HFF-Myc (cell line): ENCODE measurements around the gene MED31.

Experiments
- DNase-seq: peaks from one replicate; pipeline ENCODE4 v3.0.0-alpha.2; 2011; ENCODE audit warnings: low read depth; ENCODE audit errors: extremely low read depth
- H3K4me3 ChIP-seq: replicated peaks from 2 replicates; pipeline ENCODE4 v1.5.1; 2011; ENCODE audit warnings: low read depth, mild to moderate bottlenecking, control low read depth, low read length
- TF ChIP-seq, protein P1 (sequence below): IDR thresholded peaks from 2 replicates; pipeline ENCODE4 v1.5.1; 2012; ENCODE audit warnings: mild to moderate bottlenecking, low read depth, low read length, control low read depth; ENCODE audit errors: missing control alignments

The MED31 gene

DNA sequence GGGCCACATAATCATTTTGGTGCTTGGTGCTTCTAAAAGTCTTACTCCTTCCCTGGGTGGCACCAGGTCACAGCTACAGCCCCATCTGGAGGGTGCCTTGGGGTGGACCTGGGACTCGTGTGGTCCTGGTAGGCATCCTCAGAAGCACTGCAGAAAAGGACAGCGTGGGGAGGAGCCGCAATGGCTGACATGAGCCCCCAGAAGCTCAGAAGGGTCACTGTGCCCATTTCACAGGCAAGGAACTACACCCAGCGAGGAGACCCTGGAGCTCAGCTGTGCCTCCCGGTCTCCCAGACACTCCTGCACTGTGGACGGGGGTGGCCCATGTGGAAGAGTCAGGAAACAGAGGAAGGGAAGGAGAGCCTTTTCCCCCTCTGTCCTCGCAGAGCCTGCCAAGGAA lies 26.5 kb upstream of the MED31 start:
- DNase-seq, result no peak
- H3K4me3 ChIP-seq, result no peak overlapping the region
- TF ChIP-seq, protein P1, sequence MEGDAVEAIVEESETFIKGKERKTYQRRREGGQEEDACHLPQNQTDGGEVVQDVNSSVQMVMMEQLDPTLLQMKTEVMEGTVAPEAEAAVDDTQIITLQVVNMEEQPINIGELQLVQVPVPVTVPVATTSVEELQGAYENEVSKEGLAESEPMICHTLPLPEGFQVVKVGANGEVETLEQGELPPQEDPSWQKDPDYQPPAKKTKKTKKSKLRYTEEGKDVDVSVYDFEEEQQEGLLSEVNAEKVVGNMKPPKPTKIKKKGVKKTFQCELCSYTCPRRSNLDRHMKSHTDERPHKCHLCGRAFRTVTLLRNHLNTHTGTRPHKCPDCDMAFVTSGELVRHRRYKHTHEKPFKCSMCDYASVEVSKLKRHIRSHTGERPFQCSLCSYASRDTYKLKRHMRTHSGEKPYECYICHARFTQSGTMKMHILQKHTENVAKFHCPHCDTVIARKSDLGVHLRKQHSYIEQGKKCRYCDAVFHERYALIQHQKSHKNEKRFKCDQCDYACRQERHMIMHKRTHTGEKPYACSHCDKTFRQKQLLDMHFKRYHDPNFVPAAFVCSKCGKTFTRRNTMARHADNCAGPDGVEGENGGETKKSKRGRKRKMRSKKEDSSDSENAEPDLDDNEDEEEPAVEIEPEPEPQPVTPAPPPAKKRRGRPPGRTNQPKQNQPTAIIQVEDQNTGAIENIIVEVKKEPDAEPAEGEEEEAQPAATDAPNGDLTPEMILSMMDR, result no peak

DNA sequence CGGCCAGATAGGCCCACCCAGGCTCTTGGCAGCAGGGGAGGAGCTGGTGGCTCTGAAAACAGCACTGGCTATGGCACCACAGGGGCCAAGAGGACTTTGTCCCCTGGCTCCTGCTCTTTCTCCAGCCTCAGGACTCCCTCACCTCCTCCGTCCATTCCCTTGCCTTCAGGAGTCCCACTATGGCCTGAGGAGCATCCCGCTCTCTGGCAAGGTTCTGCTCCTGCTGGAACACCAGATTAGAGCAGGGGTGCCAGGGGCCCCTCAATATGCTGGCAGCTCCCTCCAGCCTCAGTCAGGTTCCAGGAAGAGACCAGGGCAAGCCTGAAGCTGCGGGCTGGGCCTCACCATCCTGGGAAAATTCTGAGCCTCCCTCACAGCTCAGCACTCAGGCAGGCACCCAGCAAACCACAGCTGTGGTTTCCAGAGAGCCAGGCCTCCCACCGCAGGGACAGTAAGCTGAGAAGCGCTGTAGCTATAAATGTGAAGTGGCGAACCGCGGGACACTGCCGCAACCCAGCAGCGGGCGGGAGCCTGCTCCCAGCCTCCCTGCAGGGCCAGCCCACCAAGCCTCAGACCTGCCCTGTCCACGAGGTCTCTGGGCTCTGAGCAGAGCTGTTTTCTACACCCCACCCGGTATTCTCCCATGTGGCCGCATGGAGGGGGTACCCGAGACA lies 25.9 kb upstream of the MED31 start:
- TF ChIP-seq, protein P1, result no peak
- no peak for DNase-seq
- no peak overlapping the region for H3K4me3 ChIP-seq

DNA sequence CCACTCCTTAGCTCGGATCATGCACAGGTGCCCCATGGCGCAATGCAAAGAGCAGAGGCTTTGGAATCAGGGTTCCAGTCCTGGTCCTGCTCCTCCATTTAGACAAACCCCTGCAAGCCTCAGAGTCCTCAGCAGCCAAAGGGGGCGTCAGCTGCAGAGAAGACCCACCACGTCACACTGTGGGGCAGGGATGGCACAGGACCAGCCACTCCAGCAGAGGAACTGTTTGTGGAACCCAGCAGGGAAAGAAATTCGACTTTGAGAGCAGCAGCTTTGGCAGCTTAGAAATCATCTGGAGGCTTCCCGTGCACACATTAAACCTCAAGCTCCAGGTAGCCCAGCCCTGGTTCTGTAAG lies 25.4 kb upstream of the MED31 start:
- TF ChIP-seq, protein P1, result no peak
- no peak for DNase-seq

DNA sequence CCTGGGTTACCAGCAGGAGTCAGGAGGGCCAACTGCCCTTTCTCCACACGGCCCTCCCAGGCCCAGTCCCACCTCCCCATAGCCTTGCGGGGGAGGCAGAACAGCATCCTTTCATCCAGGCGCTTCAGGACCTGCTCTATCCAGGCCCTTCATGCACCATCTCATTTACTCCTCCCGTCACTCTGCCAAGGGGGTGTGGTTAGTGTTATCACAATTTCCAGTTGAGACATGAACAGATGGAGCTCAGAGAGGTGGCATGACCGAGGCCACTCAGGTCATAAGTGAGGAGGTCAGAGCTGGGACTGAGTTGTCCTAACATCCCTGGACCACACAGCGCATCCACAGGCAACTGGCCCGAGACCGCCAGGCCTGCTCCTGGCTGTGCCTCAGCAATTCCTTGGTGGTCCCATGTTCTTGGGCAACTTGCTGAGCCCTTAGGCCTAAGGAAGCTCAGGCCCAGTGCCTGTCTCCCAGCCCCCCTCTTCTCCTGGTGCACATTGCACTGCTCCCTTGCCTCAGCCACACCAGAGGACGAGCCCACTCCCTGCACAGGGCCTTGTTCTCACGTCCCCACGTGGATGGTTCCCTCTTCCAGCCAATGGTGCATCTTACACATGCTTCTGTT lies 23.9 kb upstream of the MED31 start:
- no peak for DNase-seq
- TF ChIP-seq, protein P1, result no peak
- H3K4me3 ChIP-seq, result no peak overlapping the region

More for the DNA sequence above, 25.4 kb upstream of the MED31 start:
- no peak overlapping the region for H3K4me3 ChIP-seq

DNA sequence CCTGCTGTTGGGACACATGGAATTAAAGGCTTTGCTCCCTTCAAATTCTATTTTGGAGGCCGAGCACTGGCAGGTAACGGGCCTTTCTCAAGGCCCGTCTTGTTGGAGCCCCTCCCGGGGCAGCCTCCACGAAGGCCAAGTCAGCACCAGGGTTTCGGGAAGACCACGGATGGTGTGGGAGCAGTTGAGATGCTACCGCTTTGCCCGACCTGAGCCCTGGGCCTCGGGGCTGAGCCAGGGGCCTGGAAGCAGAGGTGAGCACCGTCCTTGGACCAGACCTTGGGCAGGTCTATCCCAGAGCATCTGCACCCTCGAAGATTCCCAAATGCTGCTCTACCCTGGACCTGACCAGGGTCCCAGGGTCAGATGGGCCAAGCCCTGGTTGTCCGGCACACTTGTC lies 23.2 kb upstream of the MED31 start:
- no peak overlapping the region for H3K4me3 ChIP-seq
- DNase-seq, result no peak
- TF ChIP-seq, protein P1, result no peak

DNA sequence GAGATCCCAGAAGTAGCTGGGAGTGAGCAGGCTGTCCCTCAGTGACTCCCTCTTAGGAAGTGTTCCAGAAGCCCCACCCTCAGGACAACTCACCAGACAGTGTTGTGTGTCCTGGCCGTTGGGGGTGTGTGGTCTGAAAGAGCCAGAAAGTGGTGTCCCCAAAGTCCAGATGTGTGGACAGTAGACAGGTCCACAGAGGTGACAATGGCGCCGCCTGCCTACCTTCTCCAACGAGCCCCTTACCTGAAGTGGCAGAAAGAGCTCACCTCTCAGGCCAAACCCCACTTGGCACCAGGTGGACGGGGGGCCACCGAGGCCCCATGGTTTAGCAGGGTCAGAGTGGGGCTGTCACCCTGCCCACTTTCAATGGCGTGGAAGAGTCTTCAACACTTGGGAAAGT lies 20.0 kb upstream of the MED31 start:
- H3K4me3 ChIP-seq, result no peak overlapping the region
- TF ChIP-seq, protein P1, result no peak
- no peak for DNase-seq

DNA sequence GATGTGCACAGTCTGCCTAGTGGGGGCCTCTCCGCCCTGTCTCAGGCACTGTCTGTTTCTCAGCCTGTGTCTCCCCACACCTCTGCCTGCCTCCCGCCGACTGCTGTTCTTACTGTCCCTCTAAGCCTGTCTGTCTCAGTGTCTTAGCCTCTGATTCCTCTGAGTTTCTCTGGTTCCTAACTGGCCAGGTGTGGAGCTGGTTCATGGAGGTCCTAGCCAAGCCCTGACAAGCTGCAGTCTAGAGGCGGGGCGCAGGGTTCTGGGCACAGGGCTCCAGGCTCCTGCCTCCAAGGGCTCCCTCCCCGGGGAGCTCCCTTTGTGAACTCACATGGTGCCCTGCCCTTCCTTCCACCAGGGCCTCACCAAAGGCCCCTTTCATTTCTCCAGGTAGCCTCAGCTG lies 19.6 kb upstream of the MED31 start:
- TF ChIP-seq, protein P1, result no peak
- DNase-seq, result no peak
- no peak overlapping the region for H3K4me3 ChIP-seq
